Trophoblast cell (in vitro differentiated cells and primary cell): ENCODE measurements around the gene SERTAD3.

ENCODE experiments used
- DNase-seq, 2 donors: peaks; one replicate each; pipeline ENCODE4 v3.0.0-alpha.2; 2016
- H2AFZ ChIP-seq: 2 replicates; pipeline ENCODE4 v1.6.1; 2013; ENCODE audit warnings: low read length, moderate library complexity, mild to moderate bottlenecking; ENCODE audit not compliant: insufficient read depth, poor library complexity
- H2AK5ac ChIP-seq: 2 replicates; pipeline ENCODE4 v1.6.1; 2013; ENCODE audit warnings: mild to moderate bottlenecking, low read length
- H2BK120ac ChIP-seq: 2 replicates; pipeline ENCODE4 v1.6.1; 2013; ENCODE audit warnings: low read length, mild to moderate bottlenecking, moderate library complexity; ENCODE audit not compliant: insufficient read depth, poor library complexity
- H2BK12ac ChIP-seq: 2 replicates; pipeline ENCODE4 v1.6.1; 2013; ENCODE audit warnings: mild to moderate bottlenecking, low read length, moderate library complexity
- H2BK5ac ChIP-seq: 2 replicates; pipeline ENCODE4 v1.6.1; 2013; ENCODE audit warnings: low read length, low read depth, moderate library complexity, mild to moderate bottlenecking; ENCODE audit not compliant: poor library complexity
- H3K14ac ChIP-seq: 2 replicates; pipeline ENCODE4 v1.6.1; 2013; ENCODE audit warnings: mild to moderate bottlenecking, low read length
- H3K18ac ChIP-seq: 2 replicates; pipeline ENCODE4 v1.6.1; 2013; ENCODE audit warnings: mild to moderate bottlenecking, low read length
- H3K23ac ChIP-seq: 2 replicates; pipeline ENCODE4 v1.6.1; 2013; ENCODE audit warnings: low read length
- H3K27ac ChIP-seq: 2 replicates; pipeline ENCODE4 v1.5.1; 2013; ENCODE audit warnings: low read depth, mild to moderate bottlenecking, inconsistent platforms, low read length, moderate library complexity
- H3K27me3 ChIP-seq: 2 replicates; pipeline ENCODE4 v1.6.1; 2013; ENCODE audit warnings: inconsistent platforms, mild to moderate bottlenecking, low read length, moderate library complexity; ENCODE audit not compliant: insufficient read depth
- H3K36me3 ChIP-seq, 2 experiments: 1 replicate in 1 of 2; 2 replicates in 1 of 2; pipeline ENCODE4 v1.6.1; 2013; ENCODE audit warnings: low read length in 2 of 2, mild to moderate bottlenecking in 2 of 2, moderate library complexity in 1 of 2; ENCODE audit not compliant: insufficient read depth in 2 of 2, control insufficient read depth in 1 of 2
- H3K4ac ChIP-seq: 2 replicates; pipeline ENCODE4 v1.6.1; 2013; ENCODE audit warnings: low read depth, mild to moderate bottlenecking, low read length, moderate library complexity
- H3K4me1 ChIP-seq, 2 experiments: 1 replicate in 1 of 2; 2 replicates in 1 of 2; pipeline ENCODE4 v1.6.1; 2013; ENCODE audit warnings: low read length in 2 of 2, mild to moderate bottlenecking in 2 of 2, moderate library complexity in 1 of 2; ENCODE audit not compliant: insufficient read depth in 2 of 2, control insufficient read depth in 1 of 2
- H3K4me2 ChIP-seq: 2 replicates; pipeline ENCODE4 v1.6.1; 2013; ENCODE audit warnings: inconsistent platforms, mild to moderate bottlenecking, low read length, moderate library complexity
- H3K4me3 ChIP-seq: 2 replicates; pipeline ENCODE4 v1.5.1; 2013; ENCODE audit warnings: mild to moderate bottlenecking, low read depth, low read length, inconsistent platforms
- H3K79me1 ChIP-seq: one replicate; pipeline ENCODE4 v1.6.1; 2013; ENCODE audit warnings: low read length
- H3K79me2 ChIP-seq: 2 replicates; pipeline ENCODE4 v1.6.1; 2013; ENCODE audit warnings: low read length, mild to moderate bottlenecking; ENCODE audit not compliant: control insufficient read depth, insufficient read depth, poor library complexity
- H3K9ac ChIP-seq: 2 replicates; pipeline ENCODE4 v1.6.1; 2013; ENCODE audit warnings: mild to moderate bottlenecking, low read length
- H3K9me3 ChIP-seq: 2 replicates; pipeline ENCODE4 v1.6.1; 2013; ENCODE audit warnings: low read depth, mild to moderate bottlenecking, control low read depth, inconsistent platforms, low read length; ENCODE audit not compliant: insufficient read depth
- H4K12ac ChIP-seq: 2 replicates; pipeline ENCODE4 v1.6.1; 2013; ENCODE audit warnings: low read depth, mild to moderate bottlenecking, low read length, moderate library complexity
- H4K8ac ChIP-seq: 2 replicates; pipeline ENCODE4 v1.6.1; 2013; ENCODE audit warnings: low read depth, mild to moderate bottlenecking, low read length, moderate library complexity
- H4K91ac ChIP-seq: one replicate; pipeline ENCODE4 v1.6.1; 2013; ENCODE audit warnings: low read depth, mild to moderate bottlenecking, low read length, moderate library complexity
- WGBS: extraction: QIAGEN DNeasy Blood & Tissue Kit; methylation state at CpG from one replicate; pipeline ENCODE4 v1.1.7; 2013; ENCODE audit warnings: missing lambda C conversion rate; ENCODE audit not compliant: insufficient read length, insufficient coverage; ENCODE audit errors: extremely low coverage; 5-methylcytosine and 5-hydroxymethylcytosine counted together

The SERTAD3 gene

DNA sequence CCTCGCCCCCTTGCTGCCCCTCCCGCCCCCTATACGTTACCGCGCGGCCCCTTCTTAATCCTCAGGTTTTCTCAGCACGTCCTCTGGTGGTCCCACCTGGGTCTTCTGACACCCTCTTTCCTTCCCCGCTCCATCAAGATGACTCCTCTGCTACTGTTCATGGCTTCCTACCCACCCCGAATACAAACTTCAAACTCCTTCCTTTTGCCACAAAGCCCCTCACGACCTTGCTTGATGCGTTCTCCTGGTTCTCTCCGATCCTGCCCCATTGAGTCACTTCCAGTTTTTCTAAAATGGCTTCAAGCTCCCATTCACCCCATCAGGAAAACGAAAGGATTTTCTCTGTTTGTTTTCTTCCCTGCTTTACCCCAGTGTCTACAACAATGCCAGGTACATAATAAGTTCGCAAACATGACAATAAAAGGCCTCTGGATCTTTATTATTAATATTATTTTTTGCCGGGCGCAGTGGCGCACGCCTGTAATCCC lies 734 bp upstream of the SERTAD3 start:
- Histone ChIP-seq H3K9me3 (no peaks in the 10 kb centered on the region), H2BK120ac (peak overlapping the region; percentile 2), H2BK5ac (peak overlapping the region; percentile 76)

DNA sequence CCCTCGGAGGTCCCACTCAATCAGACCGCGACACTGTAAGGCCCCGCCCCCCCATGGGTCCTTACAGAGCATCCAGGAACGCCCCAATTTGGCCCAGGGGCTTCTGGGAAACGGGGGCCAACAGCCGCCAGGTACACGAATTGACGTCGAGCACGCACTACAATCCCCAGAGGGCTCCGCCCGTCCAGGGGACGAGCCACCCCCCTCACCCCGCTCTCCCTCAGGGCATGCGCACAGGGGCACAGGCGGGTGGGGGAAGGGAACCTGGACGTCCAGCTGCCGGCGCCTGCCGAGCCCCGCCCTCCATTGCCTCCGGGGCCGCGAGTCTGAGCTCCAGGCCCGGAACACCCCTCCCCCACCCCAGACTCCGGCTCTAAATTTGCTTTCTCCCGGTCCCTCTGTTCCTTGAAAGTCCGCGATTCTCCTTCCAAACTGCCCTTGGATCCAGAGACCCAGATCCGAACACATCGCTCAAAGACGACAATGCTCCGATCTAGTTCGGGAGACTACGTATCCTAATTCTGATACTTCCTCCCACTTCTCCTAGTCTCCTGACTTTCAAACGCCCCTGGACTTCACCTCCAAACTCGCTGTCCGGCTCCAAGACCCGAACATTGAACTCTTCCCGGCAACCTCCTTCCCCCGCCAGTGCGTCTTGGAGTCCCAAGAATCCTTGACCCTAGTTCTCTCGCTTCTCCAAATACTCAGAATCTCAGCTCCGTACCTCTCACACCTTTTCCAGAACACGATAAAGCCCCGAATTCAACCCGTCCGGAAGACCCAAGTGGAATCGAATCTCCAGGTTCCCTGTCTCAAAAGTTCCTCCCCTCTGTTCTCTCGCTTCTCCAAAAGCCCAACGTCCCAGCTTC lies 770 bp downstream of the SERTAD3 start:
- H2AFZ ChIP-seq: peak overlapping the region; percentile 44
- no peaks in the 10 kb centered on the region for H3K27me3 ChIP-seq
- H2BK120ac ChIP-seq: peak overlapping the region; percentile 83
- peak overlapping the region; percentile 98 for H3K14ac ChIP-seq
- peak overlapping the region; percentile 78 for H3K4me3 ChIP-seq
- peak overlapping the region; percentile 81 for H4K8ac ChIP-seq
- peak; percentile 99 for DNase-seq
- H2BK5ac ChIP-seq: peak overlapping the region; percentile 89
- H3K9me3 ChIP-seq: no peaks in the 10 kb centered on the region
- H2AK5ac ChIP-seq: peak overlapping the region; percentile 97
- peak overlapping the region; percentile 81 for H3K18ac ChIP-seq
- peak overlapping the region; percentile 21 for H2BK12ac ChIP-seq
- H4K91ac ChIP-seq: peak overlapping the region; percentile 99
- peaks cover 17% of the 10 kb centered on the region for H3K79me1 ChIP-seq
- peaks cover 16% of the 10 kb centered on the region for H3K79me2 ChIP-seq
- H3K27ac ChIP-seq: peak overlapping the region; percentile 96
- H3K23ac ChIP-seq: no peak overlapping the region
- H3K4me1 ChIP-seq: peaks cover 12 to 17% of the 10 kb centered on the region in 2 experiments
- peak overlapping the region; percentile 93 for H3K4me2 ChIP-seq
- no CpG with 5 or more reads among the region's 52 CpGs for WGBS
- H3K36me3 ChIP-seq: peaks cover 24 to 28% of the 10 kb centered on the region in 2 experiments
- H3K9ac ChIP-seq: peak overlapping the region; percentile 83
- peak overlapping the region; percentile 97 for H3K4ac ChIP-seq
- H4K12ac ChIP-seq: peak overlapping the region; percentile 73

More for the DNA sequence above, 734 bp upstream of the SERTAD3 start:
- no peak overlapping the region for H3K4ac ChIP-seq
- peak overlapping the region; percentile 5 for H4K8ac ChIP-seq
- no CpG with 5 or more reads among the region's 18 CpGs for WGBS
- H3K23ac ChIP-seq: no peak overlapping the region
- H3K79me1 ChIP-seq: peaks cover 17% of the 10 kb centered on the region
- H4K12ac ChIP-seq: no peak overlapping the region
- H3K9ac ChIP-seq: peak overlapping the region; percentile 65
- H3K4me1 ChIP-seq: peaks cover 12 to 17% of the 10 kb centered on the region in 2 experiments
- DNase-seq: no peak
- peaks cover 24 to 25% of the 10 kb centered on the region in 2 experiments for H3K36me3 ChIP-seq
- H3K18ac ChIP-seq: no peak overlapping the region
- H3K4me2 ChIP-seq: peak overlapping the region; percentile 95
- H3K27me3 ChIP-seq: no peaks in the 10 kb centered on the region
- no peak overlapping the region for H3K14ac ChIP-seq
- peak overlapping the region; percentile 19 for H2AFZ ChIP-seq
- peaks cover 16% of the 10 kb centered on the region for H3K79me2 ChIP-seq
- H3K4me3 ChIP-seq: peak overlapping the region; percentile 59
- H3K27ac ChIP-seq: peak overlapping the region; percentile 42
- no peak overlapping the region for H2BK12ac ChIP-seq
- H2AK5ac ChIP-seq: no peak overlapping the region
- peak overlapping the region; percentile 16 for H4K91ac ChIP-seq

DNA sequence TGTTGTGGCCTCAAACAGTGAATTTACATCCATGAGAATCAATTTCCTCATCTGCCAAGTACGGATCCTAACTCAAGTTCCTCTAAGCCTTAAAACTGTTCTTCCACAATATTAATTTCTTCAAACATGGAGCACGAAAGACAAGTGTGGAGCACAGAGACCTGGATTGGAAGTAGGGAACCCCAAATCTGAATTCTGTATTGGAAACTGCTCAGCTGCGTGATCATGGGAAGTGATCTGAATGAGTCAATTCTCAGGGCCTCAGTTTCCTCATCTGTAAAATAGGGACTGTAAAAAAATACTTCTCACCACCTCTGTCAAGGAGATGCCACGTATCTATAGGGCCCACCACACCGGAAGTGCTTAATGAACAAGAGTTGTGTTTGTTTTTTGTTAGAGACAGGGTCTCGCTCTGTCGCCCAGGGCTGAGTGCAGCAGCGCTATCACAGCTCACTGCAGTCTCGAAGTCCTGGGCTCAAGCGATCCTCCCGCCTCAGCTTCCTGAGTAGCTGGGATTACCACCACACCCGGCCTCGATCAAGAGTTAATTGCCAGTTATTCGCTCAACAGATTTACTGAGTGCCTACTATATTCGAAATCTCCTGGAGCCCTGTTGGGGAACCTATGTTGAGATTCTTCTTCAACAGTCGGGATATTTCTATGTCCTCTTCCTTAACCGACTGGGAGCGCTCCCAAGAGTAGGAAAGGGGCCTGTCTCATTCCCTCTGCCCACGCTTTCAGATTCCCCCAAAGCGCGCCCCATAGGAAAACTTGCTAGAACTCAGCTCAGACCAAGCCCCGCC lies 1.6 kb downstream of the SERTAD3 start:
- H4K8ac ChIP-seq: no peak overlapping the region
- no peak overlapping the region for H4K12ac ChIP-seq
- H3K9ac ChIP-seq: peak overlapping the region; percentile 42
- H3K4me3 ChIP-seq: peak overlapping the region; percentile 32
- no peak overlapping the region for H2BK5ac ChIP-seq
- H3K27ac ChIP-seq: peak overlapping the region; percentile 12
- H3K14ac ChIP-seq: no peak overlapping the region
- peaks cover 12 to 17% of the 10 kb centered on the region in 2 experiments for H3K4me1 ChIP-seq
- peaks cover 17% of the 10 kb centered on the region for H3K79me1 ChIP-seq
- peaks cover 19 to 24% of the 10 kb centered on the region in 2 experiments for H3K36me3 ChIP-seq
- H4K91ac ChIP-seq: no peak overlapping the region
- no peaks in the 10 kb centered on the region for H3K27me3 ChIP-seq
- no peaks in the 10 kb centered on the region for H3K9me3 ChIP-seq
- peaks cover 16% of the 10 kb centered on the region for H3K79me2 ChIP-seq
- WGBS: no CpG with 5 or more reads among the region's 22 CpGs
- no peak overlapping the region for H2BK120ac ChIP-seq
- no peak for DNase-seq
- H2BK12ac ChIP-seq: no peak overlapping the region
- no peak overlapping the region for H2AFZ ChIP-seq
- H2AK5ac ChIP-seq: no peak overlapping the region
- no peak overlapping the region for H3K23ac ChIP-seq
- peak overlapping the region; percentile 85 for H3K4ac ChIP-seq
- peak overlapping the region; percentile 54 for H3K18ac ChIP-seq
- H3K4me2 ChIP-seq: peak overlapping the region; percentile 93

DNA sequence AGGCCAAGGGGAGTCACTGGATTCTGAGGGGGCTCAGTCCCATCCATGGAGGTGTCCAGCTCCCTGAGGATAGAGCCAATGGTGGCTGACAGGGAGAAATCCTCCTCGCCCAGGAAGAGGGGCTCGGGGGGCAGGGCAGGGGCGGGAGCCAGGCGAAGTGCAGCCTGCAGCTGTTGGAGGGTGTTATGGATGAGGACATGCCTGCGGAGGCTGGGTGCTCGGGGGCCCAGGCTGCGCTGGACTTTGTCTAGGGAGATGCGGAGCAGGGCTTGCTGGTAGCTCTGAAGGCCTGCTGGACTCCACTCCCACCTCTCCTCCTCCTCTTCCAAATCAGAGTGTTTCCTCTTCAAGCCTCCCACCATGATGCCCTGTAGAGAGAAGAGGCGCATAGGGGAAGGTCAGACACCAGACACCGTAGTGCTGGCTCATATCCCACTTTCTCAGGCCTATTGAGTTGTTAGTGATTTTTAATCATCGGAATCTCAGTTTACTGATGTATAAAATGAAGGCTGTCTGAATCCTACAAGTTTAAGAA lies 2.3 kb downstream of the SERTAD3 start:
- no peak for DNase-seq
- Histone ChIP-seq H2AFZ (no peak overlapping the region), H3K23ac (no peak overlapping the region), H4K12ac (no peak overlapping the region), H3K18ac (no peak overlapping the region), H3K36me3 (peaks cover 19 to 24% of the 10 kb centered on the region in 2 experiments), H2BK5ac (no peak overlapping the region), H3K79me1 (peaks cover 17% of the 10 kb centered on the region), H3K9ac (no peak overlapping the region), H4K91ac (no peak overlapping the region), H3K4me3 (no peak overlapping the region), H2BK12ac (no peak overlapping the region), H3K9me3 (no peaks in the 10 kb centered on the region), H3K4me1 (peaks cover 12 to 17% of the 10 kb centered on the region in 2 experiments), H2AK5ac (no peak overlapping the region), H3K27me3 (no peaks in the 10 kb centered on the region), H3K4me2 (peak overlapping the region; percentile 4), H3K14ac (no peak overlapping the region), H3K4ac (peak overlapping the region; percentile 53), H3K79me2 (peaks cover 16% of the 10 kb centered on the region), H3K27ac (no peak overlapping the region), H4K8ac (no peak overlapping the region), H2BK120ac (no peak overlapping the region)
- no CpG with 5 or more reads among the region's 11 CpGs for WGBS
